Activated effector memory CD4-positive, alpha-beta T cell treated with Interleukin-2 at 50 U/mL for 16 hours (primary cell): ENCODE results near the gene NAP1L1.

Experiments used
- DNase-seq: peaks from one replicate; pipeline ENCODE4 v3.0.0-alpha.2; 2020

NAP1L1 gene, protein sequence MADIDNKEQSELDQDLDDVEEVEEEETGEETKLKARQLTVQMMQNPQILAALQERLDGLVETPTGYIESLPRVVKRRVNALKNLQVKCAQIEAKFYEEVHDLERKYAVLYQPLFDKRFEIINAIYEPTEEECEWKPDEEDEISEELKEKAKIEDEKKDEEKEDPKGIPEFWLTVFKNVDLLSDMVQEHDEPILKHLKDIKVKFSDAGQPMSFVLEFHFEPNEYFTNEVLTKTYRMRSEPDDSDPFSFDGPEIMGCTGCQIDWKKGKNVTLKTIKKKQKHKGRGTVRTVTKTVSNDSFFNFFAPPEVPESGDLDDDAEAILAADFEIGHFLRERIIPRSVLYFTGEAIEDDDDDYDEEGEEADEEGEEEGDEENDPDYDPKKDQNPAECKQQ

DNA sequence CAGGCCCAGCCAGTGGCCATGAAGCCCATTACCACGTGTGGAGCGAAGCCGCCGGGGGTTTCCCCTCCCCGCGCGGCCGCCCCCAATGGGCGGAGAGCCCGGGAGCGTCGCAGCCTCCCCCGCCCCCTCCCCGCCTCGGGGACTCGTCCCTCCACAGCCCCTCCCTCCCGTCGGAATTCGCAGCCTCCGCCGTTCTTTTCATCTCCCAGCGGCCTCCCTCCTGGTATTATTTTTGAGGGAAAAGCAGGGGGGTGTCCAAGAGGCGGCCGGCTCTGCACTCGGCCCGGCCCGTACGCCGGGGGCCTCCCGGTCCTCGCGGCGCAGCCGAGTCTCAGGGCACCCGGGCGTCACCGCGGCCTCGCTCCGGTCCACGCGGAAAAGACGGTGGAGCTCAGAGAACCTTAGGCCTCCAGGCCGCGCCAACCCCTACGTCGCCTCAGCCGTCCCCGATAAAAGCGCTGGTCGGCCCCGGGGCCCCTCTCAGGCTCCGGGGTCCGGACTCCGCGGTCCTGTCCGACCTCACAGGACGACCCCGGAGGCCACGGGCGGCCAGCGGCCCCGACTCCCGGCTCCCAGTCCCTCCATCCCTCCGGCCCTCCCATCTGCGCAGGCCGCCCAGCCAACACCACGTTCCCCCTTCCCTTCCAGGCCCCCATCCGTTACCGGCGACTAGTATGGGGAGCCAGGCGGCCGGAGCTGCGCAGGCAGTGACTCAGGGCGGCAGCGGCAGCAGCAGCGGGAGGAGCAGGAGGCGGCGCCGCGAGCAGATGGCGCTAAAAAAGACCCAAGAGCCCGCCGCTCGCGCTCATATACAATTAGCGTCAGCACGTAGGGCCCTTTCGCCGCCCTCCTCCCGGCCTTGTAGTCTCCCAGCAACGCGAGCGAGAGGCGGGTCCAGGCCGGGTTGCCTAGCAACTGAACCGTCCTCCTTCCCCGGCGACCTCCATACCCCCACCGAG, at the start of gene NAP1L1:
TSS of gene NAP1L1 (minus strand) at position 782 of the 959 bp plus-strand sequence. CDS start 10,466 bp downstream, outside the sequence.
- DNase-seq: peak; percentile 93

- no peak for DNase-seq
Measured at GRCh38 chr12:76127588-76127987, 43.1 kb upstream of the NAP1L1 start.

- no peak for DNase-seq
Measured at GRCh38 chr12:76124456-76124855, 40.0 kb upstream of the NAP1L1 start.

DNA sequence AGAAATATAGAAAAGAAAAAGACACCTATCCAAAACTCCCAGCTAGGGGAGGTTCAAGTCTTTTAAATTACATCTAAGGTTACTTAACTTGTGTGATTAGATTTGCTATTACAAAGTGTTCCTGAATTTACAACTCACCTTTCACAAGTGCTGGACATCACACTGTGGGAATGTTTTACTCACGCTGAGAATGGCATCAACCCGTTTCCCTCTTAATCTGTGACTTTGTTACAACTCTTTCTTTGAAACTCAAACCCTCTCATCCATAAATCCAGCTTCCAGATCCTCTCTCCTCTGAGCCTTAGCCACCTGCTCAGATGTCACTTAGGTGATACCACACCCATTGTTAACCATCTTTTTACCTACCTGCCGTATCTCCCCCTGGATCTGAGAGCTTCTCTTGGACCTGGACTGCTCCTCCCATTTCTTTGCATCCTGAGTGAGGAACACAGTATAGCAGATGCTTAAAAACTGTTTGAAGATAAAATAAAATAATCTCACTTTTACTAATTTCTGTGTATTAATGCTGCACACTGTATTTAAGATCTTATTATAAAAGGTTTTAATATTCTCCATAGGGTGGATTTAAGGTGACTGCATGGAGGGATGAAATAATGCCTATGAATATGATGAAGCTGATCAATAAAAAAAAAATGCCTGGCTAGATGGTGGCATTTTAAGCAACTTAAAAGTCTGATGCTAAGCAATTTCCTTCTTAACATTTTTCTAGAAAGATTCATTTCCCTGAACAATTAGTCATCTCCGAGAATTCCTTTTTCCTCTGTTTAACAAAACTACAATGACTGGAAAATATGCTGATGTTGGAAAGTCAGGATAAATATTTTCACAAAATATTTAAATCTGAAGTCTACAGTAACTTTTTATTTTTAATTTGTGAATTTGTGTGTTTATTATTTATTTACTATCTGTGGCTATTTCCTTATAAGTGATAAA, 39.1 kb upstream of the NAP1L1 start:
- no peak for DNase-seq

- DNase-seq: no peak
Measured at GRCh38 chr12:76119887-76120286, 35.4 kb upstream of the NAP1L1 start.

DNA sequence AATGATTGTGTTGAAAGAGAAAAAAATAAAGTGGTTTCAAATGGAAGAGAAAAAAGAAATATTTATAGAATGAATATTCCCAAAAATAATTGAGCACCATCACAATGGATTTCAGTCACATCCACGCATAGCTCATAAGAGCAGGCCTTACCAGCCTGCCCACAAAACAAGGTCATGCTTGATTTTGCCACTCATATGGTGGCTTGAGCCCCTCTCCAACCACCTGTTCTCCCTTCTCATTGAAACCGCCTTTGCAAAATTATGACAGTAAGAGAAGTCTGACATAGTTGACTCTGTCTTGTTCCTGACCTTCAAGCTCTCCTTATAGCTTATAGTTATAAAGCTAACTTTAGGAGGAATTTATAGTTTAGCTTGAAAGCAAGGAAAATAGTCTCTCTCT, 33.3 kb upstream of the NAP1L1 start:
- DNase-seq: no peak

DNA sequence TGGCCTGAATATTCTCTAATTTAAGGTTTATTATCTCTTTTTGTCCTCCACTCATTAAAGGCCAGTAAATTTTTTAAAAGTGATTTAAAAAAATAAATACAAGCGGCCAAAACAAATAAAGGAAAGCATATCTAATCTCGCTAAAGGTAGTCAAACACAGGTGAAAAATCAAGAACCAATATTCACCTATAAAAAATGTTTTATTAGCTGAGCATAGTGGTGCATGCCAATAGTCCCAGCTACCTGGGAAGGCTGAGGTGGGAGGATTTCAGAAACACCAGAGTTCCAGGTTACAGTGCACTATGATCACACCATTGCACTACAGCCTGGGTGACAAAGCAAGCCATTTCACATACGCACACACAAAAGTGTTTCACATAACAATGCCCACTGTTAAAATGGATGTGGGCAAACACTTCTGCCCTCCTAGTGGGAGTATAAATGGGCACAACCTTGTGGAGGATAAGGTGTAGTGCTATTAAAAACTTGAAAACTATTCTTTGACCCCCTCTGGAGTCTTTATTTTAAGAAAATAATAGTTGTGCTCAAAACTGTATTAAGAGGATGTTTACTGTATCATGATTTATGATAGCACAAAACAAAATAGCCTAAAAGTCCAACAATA, 32.7 kb upstream of the NAP1L1 start:
- no peak for DNase-seq

GRCh38 chr12:76113800-76114757, 29.6 kb upstream of the NAP1L1 start:
- no peak for DNase-seq

DNA sequence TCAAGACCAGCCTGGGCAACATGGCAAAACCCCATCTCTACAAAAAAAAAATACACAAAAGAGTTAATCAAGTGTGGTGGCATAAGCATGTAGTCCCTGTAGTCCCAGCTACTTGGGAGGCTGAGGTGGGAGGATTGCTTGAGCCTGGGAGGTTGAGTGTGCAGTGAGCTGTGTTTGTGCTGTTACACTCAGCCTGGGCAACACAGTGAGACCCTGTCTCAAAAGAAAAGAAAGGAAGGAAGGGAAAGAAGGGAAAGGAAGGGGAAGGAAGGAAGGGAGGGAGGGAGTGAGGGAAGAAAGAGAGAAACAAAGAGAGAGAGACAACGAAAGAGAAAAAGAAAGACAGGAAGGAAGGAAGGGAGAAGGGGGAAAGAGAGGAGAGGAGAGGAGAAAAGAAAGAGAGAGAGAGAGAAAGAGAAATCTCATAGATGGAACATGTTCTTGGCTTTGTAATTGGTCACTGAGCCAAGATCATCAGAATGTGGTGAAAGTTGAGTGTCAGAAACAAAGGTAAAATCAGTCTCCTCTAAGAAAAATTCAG, 26.8 kb upstream of the NAP1L1 start:
- no peak for DNase-seq

DNA sequence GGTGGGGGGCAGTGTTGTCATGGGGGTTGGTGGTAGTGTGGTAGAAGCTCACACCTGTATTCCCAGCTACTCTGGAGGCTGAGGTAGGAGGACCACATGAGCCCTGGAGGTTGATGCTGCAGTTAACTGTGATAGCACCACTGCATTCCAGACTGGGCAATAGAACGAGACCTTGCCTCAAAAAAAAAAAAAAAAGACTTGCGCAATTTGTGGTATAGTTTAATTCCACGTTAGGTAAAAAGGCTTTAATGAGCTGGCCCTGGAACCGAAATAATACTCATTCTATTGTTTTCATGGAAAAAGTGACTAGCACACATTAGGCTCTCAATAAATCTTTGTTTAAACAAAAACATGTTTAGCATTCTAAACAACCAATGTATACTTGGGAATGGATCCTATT, 25.4 kb upstream of the NAP1L1 start:
- no peak for DNase-seq

DNA sequence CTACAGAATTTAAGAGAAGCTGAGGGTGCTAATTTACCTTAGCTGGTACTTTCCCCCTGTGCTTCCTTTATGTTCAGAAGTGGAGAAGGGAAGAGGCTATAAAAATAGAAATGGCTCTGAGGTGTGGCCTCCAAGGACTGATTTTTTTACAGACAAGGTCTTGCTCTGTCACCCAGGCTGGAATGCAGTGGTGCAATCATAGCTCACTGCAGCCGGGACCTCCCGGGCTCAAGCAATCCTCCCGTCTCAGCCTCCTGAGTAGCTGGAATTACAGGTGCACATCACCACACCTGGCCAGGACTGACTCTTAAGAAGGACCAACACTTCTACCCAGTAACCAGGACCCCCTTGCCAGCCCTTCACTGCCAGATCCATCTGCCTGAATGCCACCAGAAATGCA, 23.9 kb upstream of the NAP1L1 start:
- DNase-seq: no peak

- no peak for DNase-seq
Measured at GRCh38 chr12:76106631-76107030, 22.1 kb upstream of the NAP1L1 start.

GRCh38 chr12:76103958-76104357, 19.5 kb upstream of the NAP1L1 start:
- DNase-seq: no peak

DNA sequence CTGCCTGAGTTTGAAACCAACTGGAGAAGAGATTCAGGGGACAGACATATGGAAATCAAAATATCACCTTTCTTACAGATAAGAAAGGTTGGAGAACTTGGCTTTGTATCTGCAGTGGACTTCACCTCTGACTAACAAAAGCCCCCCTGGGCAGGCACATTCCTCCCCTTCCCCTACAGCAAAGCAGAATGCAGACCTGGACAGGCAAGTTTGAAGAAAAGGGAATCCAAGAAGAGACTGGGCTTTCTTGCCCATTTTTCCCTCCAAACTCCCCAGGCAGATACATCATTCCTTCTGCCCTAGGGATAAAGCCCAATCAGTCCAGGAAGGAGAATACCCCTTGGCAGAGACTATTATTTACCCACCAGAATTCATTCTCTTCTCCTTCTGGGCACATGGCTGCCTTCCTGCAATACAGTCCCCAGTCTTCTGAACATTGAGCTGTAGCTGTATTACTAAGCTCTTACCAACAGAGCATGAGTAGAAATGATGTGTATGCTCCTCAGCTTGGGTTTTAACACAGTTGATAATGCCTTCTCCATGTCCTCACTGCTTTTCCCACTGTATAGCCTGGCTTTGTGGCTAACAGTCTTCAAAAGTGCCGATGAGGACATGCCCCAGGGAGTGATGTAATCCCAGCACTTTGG, 17.4 kb upstream of the NAP1L1 start:
- DNase-seq: no peak

DNA sequence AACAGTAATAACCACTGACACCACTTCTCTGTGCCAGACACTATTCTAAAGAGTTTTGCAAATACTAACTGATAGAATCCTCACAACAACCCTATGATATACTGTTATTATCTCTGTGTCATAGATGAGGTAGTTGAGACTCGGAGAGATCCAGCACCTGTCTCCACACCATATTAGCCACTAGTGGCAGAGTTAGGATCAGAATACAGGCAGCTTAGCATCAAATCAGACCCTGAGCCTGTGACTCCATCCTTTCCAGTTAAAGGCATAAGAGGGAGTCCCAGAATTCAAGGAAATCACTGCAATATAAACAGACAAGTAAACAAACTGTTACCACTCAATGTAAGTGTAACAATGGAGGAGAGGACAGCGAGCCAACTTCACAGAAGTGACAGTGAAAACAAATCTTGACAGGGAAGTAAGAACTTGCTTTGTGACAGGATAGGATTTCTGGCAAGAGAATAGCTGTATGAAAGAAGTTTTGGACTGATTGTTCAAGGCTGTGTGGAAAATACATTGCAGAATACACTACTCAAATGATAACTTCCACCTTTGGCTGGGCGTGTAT, 11.7 kb upstream of the NAP1L1 start:
- no peak for DNase-seq

DNA sequence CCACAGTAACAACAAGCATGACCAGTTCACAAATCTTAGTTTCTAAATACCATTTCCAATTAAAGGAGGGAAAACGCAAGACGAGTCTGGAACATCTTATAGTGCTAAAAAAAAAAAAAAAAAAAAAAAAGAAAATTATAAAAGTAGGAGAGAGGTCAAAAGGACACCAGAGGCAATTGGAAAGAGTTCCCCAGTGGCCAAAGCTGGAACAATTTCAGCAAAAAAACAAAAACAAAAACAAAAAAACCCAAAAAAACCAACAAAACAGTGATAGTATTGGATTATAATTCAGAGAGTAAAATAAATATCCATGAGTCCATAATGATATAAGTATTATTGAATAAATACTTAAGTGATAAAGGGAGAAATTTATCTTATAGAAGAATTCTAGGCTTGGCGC, 10.3 kb upstream of the NAP1L1 start:
- no peak for DNase-seq

DNA sequence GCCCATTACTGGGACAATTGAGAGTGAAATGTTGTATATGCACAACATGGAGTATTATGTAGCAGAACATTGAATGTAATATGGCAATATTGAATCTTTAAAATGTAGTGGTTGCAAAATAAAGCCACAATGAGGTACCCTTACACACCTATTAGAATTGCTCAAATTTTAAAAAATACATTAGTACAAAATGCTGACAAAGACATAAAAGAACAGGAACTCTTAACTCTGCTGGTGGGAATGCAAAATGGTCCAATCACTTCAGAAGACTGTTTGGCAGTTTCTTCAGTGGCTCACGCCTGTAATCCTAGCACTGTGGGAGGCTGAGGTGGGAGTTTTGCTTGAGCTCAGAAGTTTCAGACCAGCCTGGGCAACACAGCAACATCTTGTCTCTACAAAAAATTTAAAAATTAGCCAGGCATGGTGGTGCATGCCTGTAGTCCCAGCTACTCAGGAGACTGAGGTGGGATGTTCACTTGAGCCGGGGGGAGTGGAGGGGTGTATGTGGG, 6.8 kb upstream of the NAP1L1 start:
- no peak for DNase-seq

GRCh38 chr12:76085520-76085868, 1.0 kb upstream of the NAP1L1 start:
- DNase-seq: no peak

GRCh38 chr12:76084863-76085519, 506 bp upstream of the NAP1L1 start:
- no peak for DNase-seq
